IPS DF 4.7 (cell line): ENCODE results near the gene MAD1L1.
"Not testable (repeated sequence)": the region's sequence is repeated elsewhere in the genome, so short reads cannot be mapped to it uniquely, and the experiment has no call there.

ENCODE experiments used
- DNase-seq: peaks from one replicate; pipeline ENCODE4 v3.0.0-alpha.2; 2013; ENCODE audit warnings: low spot score; ENCODE audit errors: extremely low read depth

MAD1L1 gene

DNA sequence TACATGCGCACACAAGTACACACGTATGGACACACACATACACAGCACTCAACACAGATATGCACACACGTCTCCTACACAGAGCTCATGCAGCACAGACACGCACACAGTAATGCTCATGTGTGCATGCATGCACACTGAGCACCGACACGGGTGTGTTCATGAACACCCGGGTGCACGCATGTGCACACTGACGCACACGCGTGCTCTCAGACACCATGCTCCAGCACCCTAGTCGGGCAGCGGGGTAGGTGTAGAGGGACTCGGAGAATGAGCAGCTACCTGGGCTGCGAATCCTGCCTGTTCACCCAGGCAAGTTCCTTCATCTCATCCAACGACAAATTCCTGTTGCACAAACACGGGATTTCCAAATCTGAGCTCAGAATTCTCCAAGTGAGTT is 184.7 kb downstream of the MAD1L1 start:
- no peak for DNase-seq

DNA sequence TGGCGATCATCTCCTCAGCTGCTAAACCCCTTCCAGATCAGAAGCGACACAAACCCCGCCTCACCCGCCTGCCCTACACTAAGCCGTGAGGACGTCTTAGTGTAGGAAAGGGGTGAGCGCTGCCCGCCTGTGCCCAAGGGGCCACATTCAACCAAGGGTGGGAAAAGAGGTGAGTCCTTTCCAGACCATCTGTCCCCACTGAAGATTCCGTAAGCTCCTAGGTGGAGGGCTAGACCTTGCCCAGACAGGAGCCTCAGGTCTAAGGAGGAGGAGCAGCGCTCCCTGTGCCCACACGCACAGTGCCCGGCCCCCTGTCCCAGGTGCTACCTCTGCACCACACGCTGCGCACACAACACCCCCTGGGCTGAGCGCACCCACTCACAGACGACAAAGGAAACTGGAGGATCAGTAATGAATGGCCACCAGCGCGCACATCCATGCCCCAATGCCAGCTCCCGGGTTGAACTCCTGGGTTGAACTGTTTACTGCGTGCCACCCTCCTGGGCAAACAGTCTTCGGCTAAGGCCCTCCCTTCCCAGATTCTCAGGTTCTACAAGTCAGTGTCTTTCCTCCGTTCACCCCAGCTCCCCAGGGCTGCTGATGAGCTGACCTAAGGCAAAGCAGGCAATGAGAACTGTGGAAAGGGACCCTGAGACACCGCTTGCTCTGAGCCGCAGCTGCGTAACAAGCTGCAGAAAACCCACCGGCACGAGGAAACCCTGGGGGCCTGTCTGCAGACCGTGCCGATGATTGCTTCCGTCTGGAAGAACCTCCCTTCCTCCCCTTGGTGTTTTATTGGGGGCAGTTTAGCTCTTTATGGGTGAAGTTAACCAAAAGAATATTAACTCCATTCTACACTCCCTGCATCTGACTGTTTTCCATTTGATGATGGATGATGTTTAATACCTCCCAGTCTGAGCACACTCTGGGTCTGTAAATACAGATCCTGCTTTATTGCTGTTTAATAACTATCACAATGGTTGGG is 185.9 kb downstream of the MAD1L1 start:
- no peak for DNase-seq

DNA sequence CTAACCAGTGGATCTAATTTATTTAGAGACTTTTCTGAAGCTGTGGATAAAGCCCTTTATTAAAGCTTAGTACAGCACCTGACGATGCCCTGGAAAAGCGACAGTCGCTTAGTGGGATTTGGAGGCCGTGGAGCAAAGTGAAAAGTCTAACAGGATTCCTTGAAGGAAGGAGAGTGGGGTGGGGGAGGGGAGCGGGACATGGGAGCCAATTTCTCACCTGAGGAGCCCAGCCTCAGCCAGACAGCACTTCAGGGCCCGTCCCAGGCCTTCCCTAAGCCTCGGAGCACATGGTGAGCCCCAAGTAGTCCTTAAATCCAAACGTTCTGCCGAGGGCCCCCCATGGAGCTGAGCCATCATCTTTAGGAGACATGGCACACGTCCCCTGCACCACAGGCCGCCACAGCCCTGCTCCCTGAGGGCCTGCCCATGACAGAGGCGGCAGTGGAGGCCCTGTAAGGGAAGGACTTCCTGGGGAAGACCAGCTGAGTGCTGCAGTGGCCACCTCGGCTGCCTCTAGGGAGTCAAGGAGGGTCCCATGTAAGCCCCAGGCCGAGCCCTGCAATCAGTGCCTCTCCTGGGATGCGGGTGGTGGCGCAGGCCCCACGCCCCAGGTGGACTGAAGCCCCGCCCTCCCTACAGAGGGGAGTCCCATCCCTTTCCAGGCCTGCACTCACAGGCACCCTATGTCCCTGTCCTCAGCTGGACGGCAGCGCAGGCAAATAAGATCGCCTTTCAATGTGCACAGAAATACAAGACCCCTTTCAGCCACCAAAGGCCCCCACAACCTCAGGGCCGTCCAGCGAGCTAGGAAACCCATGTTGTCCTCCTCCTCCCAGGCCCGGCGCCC is 187.0 kb downstream of the MAD1L1 start:
- DNase-seq, result no peak

DNA sequence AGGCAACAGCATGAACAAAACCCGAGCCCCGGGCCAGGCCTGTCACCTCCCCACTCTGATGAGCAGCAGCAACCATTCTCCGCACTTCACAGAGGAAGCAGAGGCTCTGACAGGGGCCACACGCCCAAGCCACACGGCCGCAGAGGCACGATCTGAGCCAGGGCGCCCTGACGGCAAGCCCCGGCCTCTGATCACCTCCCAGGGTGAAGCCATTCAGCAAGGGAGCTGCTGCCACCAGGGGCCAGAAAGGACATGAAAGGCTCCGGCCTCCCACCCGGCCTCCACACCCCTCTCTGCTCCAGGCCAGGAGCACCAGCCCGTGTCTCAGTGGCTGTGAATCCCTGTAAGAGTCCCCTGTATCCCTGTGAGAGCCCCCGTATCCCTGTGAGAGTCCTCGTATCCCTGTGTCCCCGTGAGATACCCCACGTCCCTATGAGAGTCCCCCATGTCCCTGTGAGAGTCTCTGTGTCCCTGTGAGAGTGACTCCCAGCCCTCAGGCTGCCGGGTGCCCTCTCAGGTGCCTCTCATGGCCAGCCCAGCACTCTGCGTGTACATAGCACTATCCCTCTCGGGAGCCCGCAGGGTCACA is 187.8 kb downstream of the MAD1L1 start:
- no peak for DNase-seq

DNA sequence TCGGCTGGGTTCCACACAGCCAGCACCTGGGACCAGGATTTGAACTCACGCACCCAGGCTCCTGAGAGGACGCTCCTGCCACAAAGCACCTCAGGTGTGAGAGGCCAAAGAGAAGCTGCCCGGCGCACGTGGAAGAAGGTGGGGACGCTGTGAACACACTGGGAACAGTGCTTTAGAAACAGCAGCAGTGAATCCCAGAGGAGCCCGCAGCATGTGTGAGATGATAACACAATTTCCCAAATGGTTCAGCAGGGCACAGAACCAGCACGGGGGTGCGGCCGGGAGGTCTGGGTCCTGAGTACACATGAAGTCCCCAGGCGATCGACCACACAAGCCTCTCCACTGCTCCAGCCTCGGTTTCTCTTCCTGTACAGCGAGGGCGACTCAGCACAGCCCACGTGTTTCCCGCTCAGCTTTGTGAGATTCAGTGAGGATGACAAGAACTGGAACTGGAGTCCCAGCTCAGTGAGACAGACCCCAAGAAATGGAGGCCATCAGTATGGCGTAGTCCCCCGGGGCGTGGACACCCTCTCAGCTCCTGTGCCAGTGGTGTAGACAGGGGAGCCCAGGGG is 188.3 kb downstream of the MAD1L1 start:
- DNase-seq, result no peak

DNA sequence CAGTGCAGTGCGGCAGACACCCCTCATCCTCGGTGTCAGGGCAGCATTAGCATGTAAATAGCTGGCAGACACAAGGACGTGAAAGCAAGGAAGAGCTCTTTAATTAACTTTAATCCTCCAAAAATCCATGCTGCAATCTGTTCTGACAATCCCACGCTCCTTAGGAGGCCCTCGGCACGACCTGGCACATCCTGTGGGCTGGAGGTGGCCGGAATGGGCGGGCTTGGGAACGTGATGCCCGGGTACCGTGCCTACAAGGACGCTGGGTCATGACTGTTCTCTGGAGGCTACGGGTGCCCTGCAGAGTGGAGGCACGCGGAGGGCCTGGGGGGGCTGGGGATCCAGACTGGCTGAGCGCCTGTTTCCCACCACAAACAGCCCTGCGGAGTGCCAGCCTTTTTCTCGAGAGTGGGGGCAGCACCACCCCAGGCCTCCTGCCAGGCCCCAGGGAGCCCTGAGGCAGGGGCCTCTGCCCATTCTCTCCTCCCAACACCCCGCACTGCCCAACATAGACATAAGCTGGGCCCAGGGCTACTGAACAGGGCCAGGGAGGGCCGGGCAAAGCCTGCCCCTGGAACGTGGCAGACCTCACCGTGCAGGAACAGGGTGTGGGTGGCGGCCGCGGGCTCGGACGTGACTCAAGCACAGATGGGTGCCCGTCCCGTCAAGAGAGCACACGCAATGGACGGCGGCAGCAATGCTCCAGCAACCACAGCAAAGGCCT is 189.3 kb downstream of the MAD1L1 start:
- DNase-seq, result no peak

DNA sequence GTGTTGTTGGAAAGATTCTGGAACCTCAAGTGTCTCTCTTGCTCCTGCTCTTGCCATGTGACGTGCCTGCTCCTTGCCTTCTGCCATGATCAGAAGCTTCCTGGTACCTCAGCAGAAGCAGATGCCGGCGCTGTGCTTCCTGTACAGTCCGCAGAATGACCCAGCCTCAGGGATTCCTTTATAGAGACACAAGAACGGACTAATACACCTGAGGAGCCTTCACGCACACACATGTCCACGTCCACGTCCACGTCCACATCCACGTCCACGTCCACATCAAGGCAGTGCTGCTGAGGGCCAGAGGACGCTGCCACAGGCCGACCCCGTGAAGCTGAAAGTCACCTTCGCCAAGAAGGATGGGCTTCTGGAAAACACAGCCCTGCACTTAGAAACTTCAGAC is 190.1 kb downstream of the MAD1L1 start:
- DNase-seq, result no peak

DNA sequence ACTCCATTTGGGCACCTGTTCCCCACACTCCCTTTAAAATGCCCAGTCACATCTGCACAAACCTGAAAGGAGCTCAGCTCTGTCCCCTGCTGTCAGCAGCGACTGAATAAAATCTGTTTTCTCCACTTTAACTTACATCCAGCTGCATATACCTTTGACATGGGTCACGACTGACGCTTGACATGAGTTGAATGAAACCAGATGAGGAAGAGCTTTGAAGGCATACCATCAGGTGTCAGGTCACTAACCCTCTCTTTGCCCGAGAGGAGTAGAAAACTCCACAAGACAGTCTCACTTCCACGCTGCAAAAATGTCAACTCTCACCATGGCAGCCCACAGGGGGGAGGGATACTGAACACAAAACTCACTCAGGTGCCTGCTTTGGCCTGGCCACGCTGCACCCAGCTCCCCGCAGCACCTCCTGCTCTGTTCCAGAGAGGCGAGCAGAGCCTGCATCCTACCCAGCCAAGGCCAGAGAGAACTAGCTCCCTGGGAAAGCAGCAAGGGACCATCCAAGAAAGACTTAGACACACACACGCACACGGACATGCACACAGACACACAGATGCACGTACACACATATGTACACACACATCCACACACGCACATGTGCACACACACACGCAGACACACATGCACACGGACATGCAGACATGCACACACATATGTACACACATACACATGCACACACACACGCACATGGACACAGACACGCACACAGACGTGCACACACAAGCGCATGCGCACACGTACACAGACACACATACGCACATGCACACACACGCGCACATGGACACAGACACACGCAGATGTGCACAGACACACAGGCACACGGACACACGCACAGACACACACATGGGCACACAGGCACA is 191.0 kb downstream of the MAD1L1 start:
- no peak for DNase-seq

DNA sequence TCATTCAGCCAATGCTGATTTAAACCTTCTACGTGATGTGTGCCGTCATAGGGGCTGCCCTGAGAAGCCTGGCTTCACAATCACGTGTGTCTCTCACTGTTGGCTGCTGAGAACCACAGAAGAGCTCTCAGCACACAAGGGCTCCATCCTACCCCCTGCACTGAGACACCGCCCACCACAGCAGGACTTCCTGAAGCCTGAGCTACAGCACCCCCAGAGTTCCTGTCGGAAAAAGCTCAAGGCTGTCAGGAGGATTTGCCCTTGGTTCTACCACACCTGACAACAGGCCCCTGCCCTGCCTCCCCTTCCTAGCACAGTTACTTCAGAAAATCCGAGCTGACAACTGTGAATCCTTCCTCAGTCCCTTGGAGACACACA is 191.9 kb downstream of the MAD1L1 start:
- DNase-seq, result no peak

DNA sequence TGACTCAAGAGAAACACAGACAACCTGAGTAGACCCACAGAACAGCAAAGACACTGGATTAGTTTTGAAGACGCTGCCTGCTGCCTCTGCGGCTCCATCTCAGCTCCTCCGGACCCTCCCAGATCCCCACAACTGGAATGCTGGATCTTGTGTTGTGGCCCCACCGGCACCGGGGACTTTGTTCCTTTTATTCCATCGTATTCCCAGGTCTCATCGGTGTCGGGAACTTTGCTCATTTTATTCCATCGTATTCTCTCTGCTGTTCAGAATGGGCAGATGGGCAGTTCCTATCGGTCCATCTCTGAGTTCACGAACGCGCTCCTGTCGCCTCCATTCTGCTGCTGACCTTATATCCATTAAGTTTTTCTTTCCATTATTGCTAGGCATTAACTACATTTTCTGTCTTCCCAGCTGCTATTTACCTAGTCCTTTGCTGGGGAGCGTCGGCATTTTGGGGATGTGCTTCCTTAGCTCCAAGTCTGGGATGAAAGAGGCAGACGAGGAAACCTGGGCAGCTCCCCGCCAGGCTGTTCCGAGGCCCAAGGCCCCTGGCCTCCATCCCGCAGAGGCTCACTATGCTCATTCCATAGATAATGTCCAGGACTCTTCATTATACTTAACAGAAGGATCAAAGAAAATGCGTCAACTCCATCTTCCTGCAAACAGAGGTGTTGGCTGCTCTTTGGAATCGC is 192.4 kb downstream of the MAD1L1 start:
- no peak for DNase-seq

DNA sequence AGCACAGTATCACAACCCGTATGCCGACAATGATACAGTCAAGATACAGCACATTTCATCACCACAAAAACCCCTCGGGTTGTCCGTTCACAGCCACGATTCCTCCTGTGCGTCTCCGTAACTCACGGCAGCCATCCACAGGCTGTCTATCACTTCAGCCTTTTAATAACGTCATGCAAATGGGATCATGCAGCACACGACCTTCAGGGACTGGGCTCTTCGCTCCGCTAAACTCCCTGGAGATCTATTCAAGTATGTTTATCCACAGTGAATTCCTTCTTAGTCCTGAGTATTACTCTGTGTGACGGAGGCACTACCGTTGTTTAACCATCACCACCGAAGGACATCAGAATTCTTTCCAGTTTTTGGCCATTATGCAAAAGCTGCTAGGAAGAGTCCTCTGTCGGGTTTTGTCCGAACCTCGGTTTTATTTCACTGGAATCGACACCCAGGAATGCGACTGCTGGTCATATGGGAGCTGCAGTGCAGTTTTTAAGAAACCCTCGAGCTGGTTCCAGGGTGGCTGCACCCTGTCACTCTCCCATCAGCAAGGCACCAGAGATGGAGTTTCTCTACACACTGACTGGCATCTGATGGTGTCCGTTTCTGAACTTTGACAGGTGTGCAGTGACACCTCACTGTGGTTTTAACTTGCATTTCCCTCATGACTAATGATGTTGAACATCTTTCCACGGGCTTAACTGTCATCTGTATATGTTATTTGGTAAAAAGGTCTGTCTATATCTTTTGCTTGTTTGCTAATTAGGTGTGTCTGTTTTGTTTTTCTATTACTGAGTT is 193.6 kb downstream of the MAD1L1 start:
- DNase-seq, result no peak

DNA sequence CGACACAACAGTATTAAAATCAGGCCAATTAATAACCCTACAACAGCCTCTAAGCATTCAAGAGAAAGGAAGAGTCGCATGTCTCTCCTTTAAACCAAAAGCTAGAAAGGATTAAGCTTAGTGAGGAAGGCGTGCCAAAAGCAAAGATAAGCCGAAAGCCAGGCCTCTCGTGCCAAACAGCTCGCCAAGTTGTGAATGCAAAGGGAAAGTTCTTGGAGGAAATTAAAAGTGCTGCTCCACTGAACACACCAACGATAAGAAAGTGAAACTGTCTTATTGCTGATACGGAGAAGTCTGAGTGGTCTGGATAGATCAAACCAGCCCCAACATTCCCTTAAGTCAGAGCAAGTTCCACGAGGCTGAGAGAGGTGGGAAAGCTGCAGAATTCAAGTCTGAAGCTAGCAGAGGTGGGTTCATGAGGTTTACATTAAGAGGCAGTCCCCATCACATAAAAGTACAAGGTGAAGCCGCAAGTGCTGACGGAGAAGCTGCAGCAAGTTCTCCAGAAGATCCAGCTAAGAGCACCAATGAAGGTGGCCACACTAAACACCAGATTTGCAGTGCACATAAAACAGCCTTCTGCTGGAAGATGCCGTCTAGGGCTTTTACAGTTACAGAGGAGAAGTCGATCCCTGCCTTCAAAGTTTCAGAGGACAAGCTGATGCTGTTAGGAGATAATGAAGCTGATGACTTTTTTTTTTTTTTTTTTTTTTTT is 194.8 kb downstream of the MAD1L1 start:
- no peak for DNase-seq

DNA sequence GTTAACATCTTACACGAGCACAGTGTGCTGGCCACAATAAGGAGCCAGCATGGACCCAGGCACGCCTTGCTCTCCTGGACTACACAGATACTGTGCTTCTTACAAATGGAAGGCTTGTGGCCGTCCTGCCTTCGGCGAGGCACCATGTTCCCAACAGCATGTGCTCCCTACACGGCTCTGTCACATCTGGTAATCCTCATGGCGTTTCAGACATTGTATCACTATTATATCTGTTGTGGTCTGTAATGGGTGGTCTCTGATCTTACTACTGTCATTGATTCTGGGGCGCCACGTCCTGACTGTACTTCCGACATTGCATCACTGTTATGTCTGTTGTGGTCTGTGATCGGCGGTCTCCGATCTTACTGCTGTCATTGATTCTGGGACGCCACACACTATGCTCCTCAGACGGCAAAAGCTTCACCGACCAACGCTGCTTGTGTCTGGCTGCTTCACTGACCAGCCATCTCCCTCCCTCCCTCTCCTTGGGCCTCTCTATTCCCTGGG is 195.4 kb downstream of the MAD1L1 start:
- DNase-seq, result no peak

DNA sequence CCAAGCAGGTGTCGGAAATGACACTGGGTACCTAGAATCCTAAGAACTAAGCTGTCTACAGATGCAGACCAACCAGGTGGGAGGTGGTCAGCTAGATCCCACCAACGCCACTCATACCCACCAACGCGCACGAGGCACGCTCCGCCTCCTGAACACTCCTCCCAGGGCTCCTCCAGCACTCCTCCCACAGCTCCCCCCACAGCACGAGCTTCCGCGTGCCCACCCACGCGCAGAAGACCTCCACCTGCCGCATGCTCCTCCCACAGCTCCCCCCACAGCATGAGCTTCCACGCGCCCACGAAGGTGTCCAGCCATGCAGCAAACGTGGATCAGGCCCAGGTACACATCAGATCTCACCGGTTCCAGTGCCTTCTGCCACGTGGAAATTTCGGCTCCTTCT is 196.0 kb downstream of the MAD1L1 start:
- no peak for DNase-seq

DNA sequence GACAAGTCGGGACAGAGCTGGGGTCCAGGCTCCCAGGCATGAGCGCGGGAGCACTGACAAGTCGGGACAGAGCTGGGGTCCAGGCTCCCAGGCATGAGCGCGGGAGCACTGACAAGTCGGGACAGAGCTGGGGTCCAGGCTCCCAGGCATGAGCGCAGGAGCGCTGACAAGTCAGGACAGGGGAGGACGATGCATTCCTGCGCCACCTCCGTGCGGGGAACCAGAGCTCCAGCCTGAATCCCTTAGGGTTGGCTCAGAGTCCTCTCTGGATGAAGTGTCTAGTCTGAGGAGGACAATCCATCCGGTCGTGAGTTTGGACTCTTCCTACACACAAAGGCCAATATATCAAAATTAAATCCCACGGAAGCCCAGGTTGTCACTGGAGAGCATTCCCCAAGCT is 196.5 kb downstream of the MAD1L1 start:
- not testable (repeated sequence) for DNase-seq

DNA sequence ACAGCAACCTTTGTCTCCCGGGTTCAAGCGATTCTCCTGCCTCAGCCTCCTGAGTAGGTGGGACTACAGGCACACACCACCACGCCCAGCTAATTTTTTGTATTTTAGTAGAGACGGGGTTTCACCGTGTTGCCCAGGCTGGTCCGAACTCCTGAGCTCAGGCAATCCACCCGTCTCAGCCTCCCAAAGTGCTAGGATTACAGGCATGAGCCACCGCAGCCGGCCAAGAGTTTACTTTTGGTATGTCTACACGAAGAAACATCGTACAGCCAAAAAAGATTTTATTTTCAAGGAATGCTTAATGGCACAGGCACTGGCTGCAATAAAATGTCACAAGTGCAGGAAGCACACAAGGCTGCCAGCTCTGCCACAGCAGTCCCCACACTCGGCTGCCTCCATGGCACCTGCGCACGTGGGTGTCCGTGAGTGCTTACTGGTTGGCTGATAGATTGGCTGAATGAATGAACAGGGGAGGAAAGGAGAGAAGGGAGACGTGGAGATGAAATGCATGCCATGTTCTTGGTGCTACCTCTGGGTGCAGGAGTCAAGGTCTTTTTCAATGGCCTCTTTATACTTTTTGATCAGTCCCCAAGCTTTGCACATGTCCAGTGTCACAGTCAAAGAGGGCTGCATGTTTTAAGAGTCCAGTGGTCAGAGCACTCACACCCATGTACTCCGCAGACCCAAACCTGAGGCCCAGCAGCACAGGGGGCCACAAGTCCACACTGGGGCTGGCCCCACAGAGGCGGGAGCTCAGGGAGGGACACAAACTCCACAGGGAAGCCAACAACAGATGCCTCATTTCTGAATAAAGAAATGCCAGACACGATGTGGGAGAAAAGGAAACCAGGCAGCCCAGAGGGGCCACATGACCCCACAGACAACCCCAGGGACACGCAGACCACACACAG is 198.2 kb downstream of the MAD1L1 start:
- DNase-seq, result no peak
